ENCODE results near the gene EFCAB5.
"Not testable (repeated sequence)": the region's sequence is repeated elsewhere in the genome, so short reads cannot be mapped to it uniquely, and the experiment has no call there.

Gene EFCAB5

GRCh38 chr17:29941334-29941733 lies at the start of gene EFCAB5:
Gene EFCAB5 (plus strand): TSS chr17:29941634. CDS start chr17:29941797, 163 bp downstream.
- TF ChIP-seq POLR2A (IDR thresholded peaks at IDR 0.05; ENCODE audit: low read length), result no peak
- TF ChIP-seq GATA1 (IDR thresholded peaks at IDR 0.05; ENCODE audit: low read depth, low read length), result no peak
- no peak for DNase-seq

- no peak for DNase-seq
- TF ChIP-seq POLR2A (IDR thresholded peaks at IDR 0.05; ENCODE audit: low read length) (no peak), GATA1 (IDR thresholded peaks at IDR 0.05; ENCODE audit: low read depth, low read length) (no peak)
Measured at GRCh38 chr17:29892201-29892600, 49.2 kb upstream of the EFCAB5 start.

- not testable (repeated sequence) for DNase-seq
Measured at GRCh38 chr17:29897136-29897535, 44.3 kb upstream of the EFCAB5 start.

- no peak for DNase-seq
- TF ChIP-seq GATA1 (IDR thresholded peaks at IDR 0.05; ENCODE audit: low read depth, low read length), result no peak
- no peak for TF ChIP-seq POLR2A (IDR thresholded peaks at IDR 0.05; ENCODE audit: low read length)
Measured at GRCh38 chr17:29903471-29903870, 38.0 kb upstream of the EFCAB5 start.

- no peak for DNase-seq
- TF ChIP-seq GATA1 (IDR thresholded peaks at IDR 0.05; ENCODE audit: low read depth, low read length) (no peak), POLR2A (IDR thresholded peaks at IDR 0.05; ENCODE audit: low read length) (no peak)
Measured at GRCh38 chr17:29905086-29905878, 36.2 kb upstream of the EFCAB5 start.

- DNase-seq, result peak in 1 of 2 experiments; percentile 34
- TF ChIP-seq POLR2A (IDR thresholded peaks at IDR 0.05; ENCODE audit: low read length) (no peak), GATA1 (IDR thresholded peaks at IDR 0.05; ENCODE audit: low read depth, low read length) (no peak)
Measured at GRCh38 chr17:29905879-29906167, 35.6 kb upstream of the EFCAB5 start.

GRCh38 chr17:29906969-29907368 lies 34.5 kb upstream of the EFCAB5 start:
- TF ChIP-seq POLR2A (IDR thresholded peaks at IDR 0.05; ENCODE audit: low read length) (no peak), GATA1 (IDR thresholded peaks at IDR 0.05; ENCODE audit: low read depth, low read length) (no peak)
- no peak for DNase-seq

GRCh38 chr17:29909236-29910003 lies 32.0 kb upstream of the EFCAB5 start:
- TF ChIP-seq POLR2A (IDR thresholded peaks at IDR 0.05; ENCODE audit: low read length), result no peak
- no peak for TF ChIP-seq GATA1 (IDR thresholded peaks at IDR 0.05; ENCODE audit: low read depth, low read length)
- no peak for DNase-seq

- TF ChIP-seq POLR2A (IDR thresholded peaks at IDR 0.05; ENCODE audit: low read length) (no peak), GATA1 (IDR thresholded peaks at IDR 0.05; ENCODE audit: low read depth, low read length) (no peak)
- DNase-seq, result no peak
Measured at GRCh38 chr17:29911641-29912177, 29.7 kb upstream of the EFCAB5 start.

GRCh38 chr17:29914819-29915537 lies 26.5 kb upstream of the EFCAB5 start:
- no peak for TF ChIP-seq GATA1 (IDR thresholded peaks at IDR 0.05; ENCODE audit: low read depth, low read length)
- TF ChIP-seq POLR2A (IDR thresholded peaks at IDR 0.05; ENCODE audit: low read length), result no peak
- DNase-seq, result no peak

GRCh38 chr17:29918016-29918415 lies 23.4 kb upstream of the EFCAB5 start:
- TF ChIP-seq POLR2A (IDR thresholded peaks at IDR 0.05; ENCODE audit: low read length) (no peak), GATA1 (IDR thresholded peaks at IDR 0.05; ENCODE audit: low read depth, low read length) (no peak)

GRCh38 chr17:29918922-29919856 lies 22.2 kb upstream of the EFCAB5 start:
- TF ChIP-seq POLR2A (IDR thresholded peaks at IDR 0.05; ENCODE audit: low read length), result no peak
- no peak for TF ChIP-seq GATA1 (IDR thresholded peaks at IDR 0.05; ENCODE audit: low read depth, low read length)
- no peak for DNase-seq

More at GRCh38 chr17:29918016-29918415, 23.4 kb upstream of the EFCAB5 start:
- DNase-seq, result no peak

GRCh38 chr17:29924786-29925185 lies 16.6 kb upstream of the EFCAB5 start:
- DNase-seq, result peak in 1 of 2 experiments; percentile 42

More at GRCh38 chr17:29924786-29925185, 16.6 kb upstream of the EFCAB5 start:
- TF ChIP-seq POLR2A (IDR thresholded peaks at IDR 0.05; ENCODE audit: low read length) (no peak), GATA1 (IDR thresholded peaks at IDR 0.05; ENCODE audit: low read depth, low read length) (no peak)

Measured in erythroblast (primary cell).